PFSK-1 (cell line): Measurements from ENCODE around the gene NFKBIE.

Experiments
- POLR2AphosphoS5 ChIP-seq: IDR thresholded peaks from 2 replicates; pipeline ENCODE4 v1.6.1; 2012; ENCODE audit warnings: low read depth, mild to moderate bottlenecking, control low read depth, low read length, moderate library complexity
- REST ChIP-seq, 2 experiments: IDR thresholded peaks; 2 replicates each; pipeline versions ENCODE4 v1.6.1 to v1.8.0; 2011 to 2012; ENCODE audit warnings: low read depth in 2 of 2, low read length in 2 of 2, control low read depth in 1 of 2, inconsistent platforms in 1 of 2, mild to moderate bottlenecking in 1 of 2, moderate library complexity in 1 of 2; ENCODE audit not compliant: insufficient read depth in 1 of 2
- TAF1 ChIP-seq: IDR thresholded peaks from 2 replicates; pipeline ENCODE4 v1.6.1; 2012; ENCODE audit warnings: low read length, control low read depth, borderline replicate concordance; ENCODE audit not compliant: insufficient read depth

GRCh38 chr6:44291841-44292240, 26.5 kb upstream of the NFKBIE start:
- TF ChIP-seq REST (IDR thresholded peaks at IDR 0.05; ENCODE audit: insufficient read depth in 1 of 2, low read depth in 2 of 2, low read length in 2 of 2) (no peak), POLR2AphosphoS5 (no peak), TAF1 (no peak)
